Left lung (tissue), 10 donors: Measurements from ENCODE around the gene HLA-A. TPM values are rescaled to one million over a fixed set of nuclear protein-coding genes. Genes with fewer than 3 reads are reported as not detected.

Experiments used
- ATAC-seq: fragments of 200-7000 bp; cut with Tn5 transposase; one replicate; pipeline ENCODE4 v1.9.1; 2020; ENCODE audit warnings: moderate library complexity
- DNase-seq, 4 donors: peaks; one replicate each; pipeline ENCODE4 v3.0.0-alpha.2; 2013 to 2020
- H3K27ac ChIP-seq, 2 donors: fragments of 200-600 bp; sonication (generic) in 1 of 2; one replicate each; pipeline versions ENCODE4 v1.5.0 to v1.8.0; 2020 to 2021
- H3K27me3 ChIP-seq, 2 donors: fragments of 200-600 bp; sonication (generic) in 1 of 2; one replicate each; pipeline versions ENCODE4 v1.5.0 to v1.8.0; 2020 to 2021
- H3K36me3 ChIP-seq, 2 donors: fragments of 200-600 bp; sonication (generic) in 1 of 2; one replicate each; pipeline versions ENCODE4 v1.5.0 to v1.8.0; 2020 to 2021
- H3K4me1 ChIP-seq, 2 donors: fragments of 200-600 bp; one replicate each; pipeline ENCODE4 v1.8.0; 2021
- H3K4me3 ChIP-seq, 2 donors: fragments of 200-600 bp; sonication (generic) in 1 of 2; one replicate each; pipeline versions ENCODE4 v1.5.0 to v1.8.0; 2020 to 2021; ENCODE audit warnings: mild to moderate bottlenecking in 1 of 2
- H3K9me3 ChIP-seq, 2 donors: fragments of 200-600 bp; sonication (generic) in 1 of 2; one replicate each; pipeline versions ENCODE4 v1.5.0 to v1.8.0; 2020 to 2021
- intact Hi-C, 2 donors: fragments of 100-400 bp; cut with DNase I; formaldehyde crosslinking; loops; one replicate each; pipeline versions ENCODE4 v1.11.2 to v1.14.2; 2022
- polyA plus RNA-seq, 6 donors: library from polyadenylated mRNA; unstranded; fragments of 120-200 nt; gene quantifications; one replicate each; pipeline ENCODE4 v1.2.1, GENCODE V29; 2013; ENCODE audit not compliant: insufficient read length in 6 of 6
- total RNA-seq, 2 donors: library from RNA; stranded (reverse); fragmentation: NEBNext Ultra II Directional; extraction: Animal tissue kit (Norgen Biotek cat#: 25700); gene quantifications; one replicate each; pipeline ENCODE4 v1.2.1, GENCODE V29; 2021
- TF ChIP-seq, protein P1 (sequence below), 2 donors: fragments of 200-600 bp; sonication (generic) in 1 of 2; IDR thresholded peaks; one replicate each; pipeline versions ENCODE4 v1.5.0 to v1.8.0; 2021; ENCODE audit warnings: antibody characterized with exemption in 2 of 2
- donor health status: DM: no; HTN: yes; CAD: no.
- donor health status: DM: no; HTN: no; CAD: no.

Gene HLA-A
- total and polyA plus RNA-seq, 8 donors: 218 to 1,150 (median 275) TPM

GRCh38 chr6:29912840-29913239 lies 29.5 kb upstream of the HLA-A start:
- DNase-seq (no peak), ATAC-seq (no peak)
- intact Hi-C loops: no loop called here
- no peaks in the 10 kb centered on the region for H3K9me3 ChIP-seq
- peaks cover 0 to 12% of the 10 kb centered on the region in 2 donors for H3K4me1 ChIP-seq
- no peaks in the 10 kb centered on the region for H3K36me3 ChIP-seq
- H3K4me3 ChIP-seq: no peak overlapping the region
- H3K27me3 ChIP-seq: no peaks in the 10 kb centered on the region
- H3K27ac ChIP-seq: no peak overlapping the region
- TF ChIP-seq, protein P1, sequence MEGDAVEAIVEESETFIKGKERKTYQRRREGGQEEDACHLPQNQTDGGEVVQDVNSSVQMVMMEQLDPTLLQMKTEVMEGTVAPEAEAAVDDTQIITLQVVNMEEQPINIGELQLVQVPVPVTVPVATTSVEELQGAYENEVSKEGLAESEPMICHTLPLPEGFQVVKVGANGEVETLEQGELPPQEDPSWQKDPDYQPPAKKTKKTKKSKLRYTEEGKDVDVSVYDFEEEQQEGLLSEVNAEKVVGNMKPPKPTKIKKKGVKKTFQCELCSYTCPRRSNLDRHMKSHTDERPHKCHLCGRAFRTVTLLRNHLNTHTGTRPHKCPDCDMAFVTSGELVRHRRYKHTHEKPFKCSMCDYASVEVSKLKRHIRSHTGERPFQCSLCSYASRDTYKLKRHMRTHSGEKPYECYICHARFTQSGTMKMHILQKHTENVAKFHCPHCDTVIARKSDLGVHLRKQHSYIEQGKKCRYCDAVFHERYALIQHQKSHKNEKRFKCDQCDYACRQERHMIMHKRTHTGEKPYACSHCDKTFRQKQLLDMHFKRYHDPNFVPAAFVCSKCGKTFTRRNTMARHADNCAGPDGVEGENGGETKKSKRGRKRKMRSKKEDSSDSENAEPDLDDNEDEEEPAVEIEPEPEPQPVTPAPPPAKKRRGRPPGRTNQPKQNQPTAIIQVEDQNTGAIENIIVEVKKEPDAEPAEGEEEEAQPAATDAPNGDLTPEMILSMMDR (IDR thresholded peaks at IDR 0.05): no peak

DNA sequence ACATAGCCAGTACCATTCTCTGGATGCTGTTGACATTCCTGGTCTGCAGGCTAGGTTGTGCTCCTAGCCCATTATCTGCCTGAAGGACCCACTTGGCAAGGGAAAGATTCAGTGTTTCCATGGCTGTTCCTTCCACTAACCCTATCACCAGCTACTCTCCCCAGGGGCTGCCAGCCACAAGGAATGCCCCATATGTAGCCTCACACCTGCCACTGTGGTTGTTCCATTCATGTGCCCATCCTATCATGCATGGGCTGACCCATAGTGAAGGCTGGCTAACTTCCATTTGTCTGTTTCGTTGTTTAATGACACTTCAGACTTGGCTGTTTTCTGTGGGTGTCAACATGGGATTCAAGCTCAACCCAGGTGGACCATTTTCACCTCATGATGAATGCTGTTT lies 25.6 kb upstream of the HLA-A start:
- H3K27ac ChIP-seq: no peak overlapping the region
- peaks cover 0 to 24% of the 10 kb centered on the region in 2 donors for H3K4me1 ChIP-seq
- TF ChIP-seq, protein P1 (IDR thresholded peaks at IDR 0.05): no peak
- intact Hi-C loops: no loop called here
- H3K36me3 ChIP-seq: no peaks in the 10 kb centered on the region
- DNase-seq: no peak
- H3K4me3 ChIP-seq: no peak overlapping the region
- no peaks in the 10 kb centered on the region for H3K27me3 ChIP-seq
- no peaks in the 10 kb centered on the region for H3K9me3 ChIP-seq
- no peak for ATAC-seq

DNA sequence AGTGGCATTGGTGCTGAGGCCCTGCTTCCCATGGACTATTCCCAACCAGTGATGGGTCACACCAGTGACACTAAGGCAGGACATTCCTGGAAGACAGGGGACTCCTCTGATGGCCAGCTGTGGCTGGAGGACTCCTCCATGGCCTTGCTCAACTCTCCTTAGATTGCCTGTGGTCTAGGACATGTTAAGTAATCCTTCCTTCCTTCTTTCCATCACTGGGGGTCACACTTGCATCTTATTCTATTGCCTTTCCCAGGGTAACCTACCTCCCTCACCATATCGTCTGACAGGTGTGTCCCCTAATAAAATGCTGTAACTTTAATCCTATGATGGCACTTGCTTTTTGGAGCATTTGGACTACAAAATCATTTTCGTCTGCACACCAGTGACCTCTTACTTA lies 24.5 kb upstream of the HLA-A start:
- intact Hi-C loops: no loop called here
- DNase-seq (no peak), ATAC-seq (no peak)
- Histone ChIP-seq H3K27ac (no peak overlapping the region), H3K36me3 (no peaks in the 10 kb centered on the region), H3K4me1 (peaks cover 0 to 24% of the 10 kb centered on the region in 2 donors), H3K27me3 (no peaks in the 10 kb centered on the region), H3K4me3 (no peak overlapping the region), H3K9me3 (no peaks in the 10 kb centered on the region)
- TF ChIP-seq, protein P1 (IDR thresholded peaks at IDR 0.05): no peak

GRCh38 chr6:29919506-29920445 lies 22.6 kb upstream of the HLA-A start:
- intact Hi-C loops: no loop called here
- Histone ChIP-seq H3K4me1 (peaks cover 0 to 24% of the 10 kb centered on the region in 2 donors), H3K4me3 (no peak overlapping the region), H3K36me3 (no peaks in the 10 kb centered on the region), H3K27me3 (no peaks in the 10 kb centered on the region), H3K9me3 (no peaks in the 10 kb centered on the region), H3K27ac (no peak overlapping the region)
- no peak for DNase-seq
- no peak for ATAC-seq
- TF ChIP-seq, protein P1 (IDR thresholded peaks at IDR 0.05): no peak

DNA sequence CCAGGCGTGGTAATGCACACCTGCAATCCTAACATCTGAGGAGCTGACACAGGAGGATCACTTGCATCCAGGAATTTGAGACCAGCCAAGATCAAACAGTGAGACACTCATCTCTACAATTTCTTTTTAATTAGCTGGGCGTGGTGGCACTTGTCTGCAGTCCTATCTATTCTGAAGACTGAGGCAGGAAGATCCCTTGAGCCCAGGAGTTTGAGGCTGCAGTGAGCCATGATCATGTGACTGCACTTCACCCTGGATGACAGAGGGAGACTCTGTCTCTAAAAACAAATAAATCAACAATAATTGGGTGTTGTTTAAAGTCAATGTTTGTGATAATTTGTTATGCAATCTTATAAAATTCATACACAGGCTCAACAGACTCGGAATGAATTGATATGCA lies 18.0 kb upstream of the HLA-A start:
- TF ChIP-seq, protein P1 (IDR thresholded peaks at IDR 0.05): no peak
- Histone ChIP-seq H3K4me1 (peaks cover 5 to 36% of the 10 kb centered on the region in 2 donors), H3K4me3 (no peak overlapping the region), H3K9me3 (no peaks in the 10 kb centered on the region), H3K27ac (no peak overlapping the region), H3K27me3 (no peaks in the 10 kb centered on the region), H3K36me3 (no peaks in the 10 kb centered on the region)
- intact Hi-C loops: no loop called here
- DNase-seq (no peak), ATAC-seq (no peak)
